Activated CD8-positive, alpha-beta memory T cell treated with anti-CD3 and anti-CD28 coated beads for 48 hours (primary cell): Measurements from ENCODE around the gene C22orf39.

Experiments used
- DNase-seq, 3 experiments: peaks; one replicate each; pipeline ENCODE4 v3.0.0-alpha.2; 2020; ENCODE audit warnings: low read depth in 2 of 3, low spot score in 2 of 3

C22orf39 gene

DNA sequence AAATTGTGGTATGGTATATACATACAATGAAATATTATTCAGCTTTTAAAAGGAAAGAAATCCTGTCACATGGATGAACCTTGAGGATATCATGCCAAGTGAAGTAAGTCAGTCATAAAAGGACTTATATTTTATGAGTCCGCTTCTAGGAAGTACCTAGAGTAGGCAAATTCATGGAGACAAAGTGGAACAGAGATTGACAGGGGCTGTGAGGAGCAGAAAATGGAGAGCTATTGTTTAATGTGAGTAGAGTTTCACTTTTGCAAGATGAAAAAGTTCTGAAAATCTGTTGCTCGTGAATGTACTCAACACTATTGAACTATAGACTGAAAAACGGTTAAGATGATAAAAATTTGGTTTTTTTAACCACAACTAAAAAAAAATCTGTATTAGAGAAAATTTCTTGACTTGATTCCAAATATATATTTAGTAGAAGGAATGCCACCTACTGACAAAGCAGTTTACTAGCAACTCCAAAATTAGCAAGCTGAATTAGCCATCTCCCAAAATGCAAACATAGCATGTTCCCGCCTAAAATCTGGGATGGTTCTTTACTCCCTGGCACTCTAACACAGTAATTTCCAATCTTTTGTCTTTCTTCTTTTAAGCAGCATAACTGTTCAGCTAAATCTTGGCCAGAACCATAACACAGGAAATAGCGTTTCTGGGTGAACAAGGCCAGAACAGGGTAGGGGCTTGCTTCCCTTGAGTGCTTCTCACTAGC is 30.0 kb upstream of the C22orf39 start:
- DNase-seq, result no peak

- no peak for DNase-seq
Measured at GRCh38 chr22:19476023-19476422, 28.5 kb upstream of the C22orf39 start.

- no peak for DNase-seq
Measured at GRCh38 chr22:19473578-19473977, 26.1 kb upstream of the C22orf39 start.

- DNase-seq, result no peak
Measured at GRCh38 chr22:19472233-19472632, 24.7 kb upstream of the C22orf39 start.

DNA sequence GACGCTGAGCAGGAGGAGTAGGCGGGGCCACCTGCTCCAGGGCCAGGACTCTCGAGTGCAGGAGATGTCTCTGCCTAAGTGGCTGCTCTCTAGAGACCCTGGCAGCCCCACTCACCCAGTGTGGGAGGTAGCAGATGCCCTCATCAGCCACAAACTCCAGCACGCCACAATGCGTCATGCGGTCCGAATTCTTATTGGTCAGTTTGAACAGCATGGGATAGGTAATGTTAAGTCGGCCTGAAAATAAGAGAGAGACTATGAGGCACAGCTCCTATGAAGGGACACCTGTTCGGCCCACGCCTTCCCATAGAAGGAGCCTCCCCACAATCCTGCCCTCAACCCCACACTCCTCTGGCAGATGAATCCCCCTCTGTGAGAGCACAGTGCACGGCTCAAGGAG is 24.1 kb upstream of the C22orf39 start:
- DNase-seq, result no peak

- no peak for DNase-seq
Measured at GRCh38 chr22:19470010-19470409, 22.5 kb upstream of the C22orf39 start.

- no peak for DNase-seq
Measured at GRCh38 chr22:19469421-19469820, 21.9 kb upstream of the C22orf39 start.

GRCh38 chr22:19467912-19468311 is 20.4 kb upstream of the C22orf39 start:
- no peak for DNase-seq

GRCh38 chr22:19466848-19467752 is 19.6 kb upstream of the C22orf39 start:
- no peak for DNase-seq

- DNase-seq, result no peak
Measured at GRCh38 chr22:19466126-19466716, 18.7 kb upstream of the C22orf39 start.

GRCh38 chr22:19464975-19465374 is 17.5 kb upstream of the C22orf39 start:
- DNase-seq, result no peak

DNA sequence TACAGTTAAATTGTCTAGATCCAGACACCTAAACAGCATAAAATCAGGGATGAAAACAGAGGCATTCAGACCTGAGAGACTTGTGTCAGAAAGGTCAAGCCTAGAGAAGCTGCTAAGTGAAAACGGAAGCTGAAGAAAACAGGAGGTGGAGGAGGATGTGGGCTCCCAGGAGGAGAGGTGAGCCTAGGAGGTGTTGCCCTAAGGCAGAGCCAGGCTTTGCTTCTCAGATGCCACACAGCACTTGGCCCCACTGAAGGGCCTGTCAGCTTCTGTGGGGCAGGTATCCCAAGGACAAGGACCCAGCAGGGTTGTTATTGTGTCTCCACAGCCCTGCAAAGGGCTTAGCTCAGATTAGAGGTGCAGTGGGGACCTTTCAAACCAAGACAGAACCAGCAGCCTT is 17.0 kb upstream of the C22orf39 start:
- no peak for DNase-seq

DNA sequence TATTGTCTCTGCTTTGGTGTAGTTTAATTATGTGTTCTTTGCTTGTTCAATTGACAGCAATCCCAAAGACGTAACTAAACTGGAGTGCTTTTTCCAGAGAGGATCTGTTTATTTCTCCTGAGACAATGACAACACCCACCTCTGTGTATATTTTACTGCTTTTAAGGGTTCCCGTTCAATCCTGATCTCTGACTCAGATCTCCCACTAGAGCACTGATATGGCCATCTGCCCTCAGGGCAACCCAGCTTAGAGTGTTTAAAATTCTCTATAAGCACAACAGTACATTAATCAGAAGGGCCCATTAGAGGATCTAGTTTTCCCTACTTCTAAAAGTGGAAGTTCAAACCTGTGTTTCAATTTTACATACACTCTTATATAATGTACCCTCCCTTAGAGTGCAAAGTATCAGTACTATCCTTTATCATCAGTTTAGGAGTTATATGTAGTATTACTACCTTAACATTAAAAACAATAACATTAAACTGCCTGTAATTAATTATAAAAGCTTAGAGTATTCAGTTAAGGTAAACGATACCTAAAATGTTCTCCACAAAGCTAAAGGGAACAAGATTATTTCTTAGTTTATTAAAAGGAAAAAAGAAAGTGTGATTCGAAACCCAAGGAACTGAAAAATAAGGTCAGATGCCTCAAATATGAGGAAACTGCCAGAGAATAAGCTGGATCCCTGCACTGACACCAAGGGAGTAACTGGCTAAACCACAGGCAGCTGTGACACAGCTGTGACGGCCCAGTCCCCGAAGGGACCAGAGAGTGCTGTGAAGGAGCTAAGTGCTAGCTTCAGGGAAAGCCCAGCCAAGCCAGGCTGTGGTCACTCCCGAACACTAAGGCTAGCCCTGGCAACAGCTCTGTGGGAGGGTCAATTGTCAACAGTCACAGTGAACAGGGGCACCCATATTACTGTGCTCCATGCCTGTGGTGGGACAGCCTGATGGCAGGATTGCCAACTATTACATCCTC is 16.3 kb upstream of the C22orf39 start:
- no peak for DNase-seq

DNA sequence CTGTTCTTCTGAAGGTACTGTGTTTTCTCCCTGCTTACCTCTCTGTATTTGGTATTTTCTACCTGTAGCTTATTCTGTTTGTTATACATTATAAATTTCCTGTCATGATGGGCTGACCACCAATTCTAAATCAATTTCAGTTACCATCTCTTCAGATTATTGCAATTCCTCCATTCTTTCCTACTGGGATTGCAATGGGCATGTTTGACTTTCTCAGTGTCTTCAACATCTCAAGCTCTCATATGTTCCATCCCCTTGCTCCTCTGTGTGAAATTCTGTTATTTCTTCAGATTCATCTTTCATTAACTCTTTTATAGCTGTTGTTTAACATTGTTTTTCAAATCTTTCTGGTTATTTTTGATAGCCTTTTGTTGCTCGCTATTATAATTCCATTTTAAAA is 15.5 kb upstream of the C22orf39 start:
- DNase-seq, result no peak

DNA sequence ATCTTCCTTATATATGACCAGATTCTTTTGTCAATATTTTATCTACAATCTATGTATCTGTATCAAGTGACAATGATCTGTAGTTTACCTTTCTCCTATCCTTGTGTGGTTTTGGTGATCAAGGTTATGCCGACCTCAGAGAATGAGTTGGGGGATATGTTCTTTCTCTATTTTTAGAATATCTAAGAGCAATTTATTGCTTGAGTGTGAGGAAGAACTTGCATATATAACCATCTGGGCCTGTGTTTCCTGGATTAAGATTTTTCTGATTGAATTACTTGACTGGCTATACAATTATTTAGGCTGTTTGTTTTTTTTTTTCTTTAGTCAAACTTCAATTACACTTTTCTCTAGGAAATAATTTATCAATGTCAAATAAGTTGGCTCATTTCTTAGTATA is 14.0 kb upstream of the C22orf39 start:
- DNase-seq, result no peak

- DNase-seq, result no peak
Measured at GRCh38 chr22:19460036-19460435, 12.5 kb upstream of the C22orf39 start.

GRCh38 chr22:19457828-19458428 is 10.4 kb upstream of the C22orf39 start:
- DNase-seq, result no peak

DNA sequence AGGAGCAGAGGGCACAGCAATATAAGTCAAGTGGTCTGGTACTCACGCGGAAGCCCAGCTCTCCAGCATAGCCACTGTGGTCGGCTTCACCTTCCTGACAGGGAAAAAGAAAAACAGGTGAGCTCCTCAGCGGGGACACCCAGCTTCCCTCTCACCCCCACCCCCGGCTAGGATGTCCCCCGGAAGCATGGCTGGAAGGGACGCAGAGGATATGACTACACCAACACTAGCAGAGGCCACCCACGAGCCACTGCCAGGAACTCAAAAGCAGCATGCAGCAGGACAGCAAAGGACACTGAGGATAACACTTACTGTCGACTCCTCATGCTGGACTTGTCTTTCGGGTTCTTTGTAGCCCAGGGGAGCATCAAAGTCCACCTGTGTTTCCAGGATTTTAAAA is 9.0 kb upstream of the C22orf39 start:
- no peak for DNase-seq

DNA sequence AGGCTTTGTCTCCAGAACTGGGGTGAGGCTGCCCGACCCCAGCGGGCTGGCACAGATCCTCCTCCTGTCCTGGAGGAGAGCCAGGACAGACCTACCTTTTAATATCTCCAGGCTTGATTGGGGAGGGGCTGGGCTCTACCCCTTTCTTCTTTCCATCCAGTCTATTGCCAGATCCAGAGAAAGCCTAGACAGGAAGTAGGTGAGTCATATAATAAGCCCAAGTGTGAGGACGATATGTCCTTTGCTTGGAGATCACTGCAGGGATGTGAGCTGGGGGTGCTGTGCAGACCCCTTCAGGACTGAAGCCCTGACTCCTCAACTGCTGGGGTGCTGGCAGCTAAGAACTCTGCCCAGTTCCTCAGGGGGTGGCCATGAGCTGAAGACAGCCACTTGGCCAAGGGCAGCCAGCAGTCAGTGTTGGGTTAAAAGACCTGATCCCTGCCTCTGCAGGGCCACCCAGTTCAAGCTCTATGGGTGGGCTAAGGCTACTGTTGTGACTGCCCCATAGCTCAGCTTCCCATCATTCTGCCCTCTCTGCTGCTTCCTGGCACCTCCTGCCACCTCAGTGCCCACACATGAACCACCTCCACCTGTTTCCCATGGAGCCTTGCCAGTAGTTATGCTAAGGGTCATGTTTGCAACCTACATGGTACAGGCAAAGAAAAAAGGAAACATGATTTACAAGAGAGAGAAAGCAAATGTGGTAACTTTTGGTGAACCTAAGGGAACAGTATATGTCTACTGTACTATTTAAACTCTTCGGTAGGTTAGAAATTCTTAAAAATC is 8.3 kb upstream of the C22orf39 start:
- DNase-seq, result no peak

DNA sequence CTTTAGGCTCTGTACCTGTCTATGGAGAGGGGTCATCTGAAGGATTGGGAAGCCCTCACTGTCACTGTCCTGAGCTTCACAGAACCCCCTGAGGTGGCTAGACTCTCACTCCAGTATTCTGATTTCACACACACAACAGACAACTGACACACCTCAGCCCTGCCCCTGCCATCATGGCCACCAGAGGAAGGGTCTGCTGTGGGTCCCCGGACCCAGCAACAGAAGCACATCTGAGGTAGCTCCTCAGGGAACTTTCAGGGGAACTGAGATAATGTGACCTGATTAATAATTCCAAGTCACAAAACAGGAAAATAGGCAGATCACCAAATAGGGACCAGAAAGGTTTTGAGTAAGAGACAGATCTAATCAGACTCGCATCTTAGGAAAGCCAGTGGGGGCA is 7.5 kb upstream of the C22orf39 start:
- no peak for DNase-seq
